GM19455 (cell line): Measurements from ENCODE around the gene GALR1.

Experiments used
- ATAC-seq: cut with Tn5 transposase; IDR thresholded peaks from one replicate; pipeline ENCODE4 v1.9.1; 2021; ENCODE audit not compliant: unreplicated experiment

The GALR1 gene

GRCh38 chr18:77320971-77321559 is 71.4 kb downstream of the GALR1 start:
- no peak for ATAC-seq

- ATAC-seq = no peak
These were observed 72.5 kb downstream of the GALR1 start for GRCh38 chr18:77321823-77322805.

DNA sequence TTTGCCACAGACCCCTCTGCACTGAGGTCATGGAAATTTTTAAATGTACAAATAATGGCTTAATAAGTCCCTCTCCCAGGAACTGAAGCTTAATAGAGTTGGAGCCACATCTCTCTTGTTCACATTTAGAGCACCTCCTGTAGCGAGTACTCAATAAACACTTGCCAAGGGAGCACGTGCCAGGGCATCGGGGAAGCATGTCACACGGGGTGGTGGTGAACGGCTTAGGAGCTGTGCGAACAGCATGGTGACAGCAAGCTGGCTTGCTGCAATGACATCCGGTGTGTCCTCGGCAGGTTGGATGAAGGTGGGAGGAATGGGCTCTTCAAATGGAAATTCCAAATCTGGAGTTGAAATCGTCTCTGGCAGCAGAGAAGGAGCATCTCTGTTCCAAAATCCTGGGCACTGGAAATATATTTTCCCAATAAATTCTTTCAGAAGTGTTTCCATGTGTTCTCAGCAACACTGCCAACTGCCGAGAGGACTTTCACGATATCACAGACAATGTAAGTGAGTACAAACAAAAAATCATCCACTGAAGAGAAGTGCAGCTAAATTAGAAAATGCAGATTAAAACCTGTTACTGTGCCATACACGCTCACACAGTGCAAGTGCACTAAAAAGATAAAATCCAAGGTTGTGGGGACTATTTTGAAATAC is 74.1 kb downstream of the GALR1 start:
- no peak for ATAC-seq
